Neural crest cell (in vitro differentiated cells): Measurements from ENCODE around the gene OSBPL1A. TPM values are rescaled to one million over a fixed set of nuclear protein-coding genes. Genes with fewer than 3 reads are reported as not detected.

Experiments
- DNase-seq: peaks from one replicate; pipeline ENCODE4 v3.0.0; 2021; ENCODE audit warnings: low read depth, mixed read lengths, low spot score
- H3K27ac Mint-ChIP-seq: one replicate; pipeline ENCODE4 v1.8.0; 2021; ENCODE audit warnings: mild to moderate bottlenecking, mixed read lengths; ENCODE audit not compliant: unreplicated experiment
- H3K27me3 Mint-ChIP-seq: 2 replicates; pipeline ENCODE4 v1.8.0; 2021; ENCODE audit warnings: low read depth, mild to moderate bottlenecking, mixed read lengths
- H3K36me3 Mint-ChIP-seq: 2 replicates; pipeline ENCODE4 v1.8.0; 2021; ENCODE audit warnings: low read depth, mild to moderate bottlenecking, mixed read lengths
- H3K4me1 Mint-ChIP-seq: 2 replicates; pipeline ENCODE4 v1.8.0; 2021; ENCODE audit warnings: mixed read lengths
- H3K4me3 Mint-ChIP-seq: one replicate; pipeline ENCODE4 v1.8.0; 2021; ENCODE audit warnings: mild to moderate bottlenecking, mixed read lengths
- H3K9me3 Mint-ChIP-seq: 2 replicates; pipeline ENCODE4 v1.8.0; 2021; ENCODE audit warnings: mixed read lengths
- CTCF ChIP-seq: fragments of 200-600 bp; sonication (generic); conservative IDR thresholded peaks from 2 replicates; pipeline ENCODE4 v1.5.0; 2021; ENCODE audit warnings: antibody characterized with exemption, mild to moderate bottlenecking
- total RNA-seq: library from RNA; stranded (reverse); gene quantifications from 2 replicates; pipeline ENCODE4 v1.2.1, GENCODE V29; 2021

OSBPL1A gene
- total RNA-seq, 1 donor from 2014 or later: 45.8 TPM

- H3K36me3 Mint-ChIP-seq: peaks cover 4% of the 10 kb centered on the region
- no peak for TF ChIP-seq CTCF
- H3K9me3 Mint-ChIP-seq: no peaks in the 10 kb centered on the region
- DNase-seq: no peak
- H3K4me3 Mint-ChIP-seq: no peak overlapping the region
- H3K4me1 Mint-ChIP-seq: no peaks in the 10 kb centered on the region
- no peaks in the 10 kb centered on the region for H3K27me3 Mint-ChIP-seq
- no peak overlapping the region for H3K27ac Mint-ChIP-seq
Measured at GRCh38 chr18:24322584-24323136, 75.0 kb downstream of the OSBPL1A start.

DNA sequence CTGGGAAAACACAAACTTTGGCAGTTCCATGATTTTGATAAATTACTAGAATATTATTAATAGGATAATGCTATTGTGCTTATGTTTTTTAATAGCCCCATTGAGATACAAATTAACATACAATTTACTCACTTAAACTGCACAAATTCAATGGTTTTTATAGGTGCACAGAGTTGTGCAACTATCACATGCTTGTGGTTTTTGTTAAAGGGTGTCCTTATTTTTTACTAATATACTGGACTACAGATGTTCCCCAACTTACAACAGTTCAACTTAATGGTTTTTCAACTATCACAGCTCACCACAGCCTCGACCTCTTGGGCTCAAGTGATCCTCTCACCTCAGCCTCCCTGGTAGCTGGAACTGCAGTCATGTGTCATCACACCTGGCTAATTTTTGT lies 76.6 kb downstream of the OSBPL1A start:
- TF ChIP-seq CTCF: no peak
- DNase-seq: no peak
- H3K36me3 Mint-ChIP-seq: peaks cover 6% of the 10 kb centered on the region
- no peak overlapping the region for H3K27ac Mint-ChIP-seq
- no peaks in the 10 kb centered on the region for H3K27me3 Mint-ChIP-seq
- no peaks in the 10 kb centered on the region for H3K4me1 Mint-ChIP-seq
- H3K4me3 Mint-ChIP-seq: no peak overlapping the region
- H3K9me3 Mint-ChIP-seq: no peaks in the 10 kb centered on the region

DNA sequence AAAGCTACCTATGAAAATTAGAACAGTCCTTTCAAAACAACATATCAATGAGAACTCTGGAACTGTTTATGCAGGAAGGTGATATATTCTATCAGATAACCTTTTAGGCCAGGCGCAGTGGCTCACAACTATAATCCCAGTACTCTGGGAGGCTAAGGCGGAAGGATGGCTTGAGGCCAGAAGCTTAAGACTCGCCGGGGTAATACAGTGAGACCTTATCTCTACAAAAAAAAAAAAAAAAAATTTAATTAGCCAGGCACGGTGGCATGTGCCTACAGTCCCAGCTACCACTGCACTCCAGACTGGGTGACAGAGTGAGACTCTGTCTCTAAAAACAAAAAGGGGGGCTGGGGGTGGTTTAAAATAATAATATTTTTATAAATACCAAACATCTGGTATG lies 77.9 kb downstream of the OSBPL1A start:
- no peaks in the 10 kb centered on the region for H3K4me1 Mint-ChIP-seq
- no peak overlapping the region for H3K27ac Mint-ChIP-seq
- TF ChIP-seq CTCF: no peak
- H3K9me3 Mint-ChIP-seq: no peaks in the 10 kb centered on the region
- no peaks in the 10 kb centered on the region for H3K27me3 Mint-ChIP-seq
- peaks cover 9% of the 10 kb centered on the region for H3K36me3 Mint-ChIP-seq
- H3K4me3 Mint-ChIP-seq: no peak overlapping the region
- DNase-seq: no peak

DNA sequence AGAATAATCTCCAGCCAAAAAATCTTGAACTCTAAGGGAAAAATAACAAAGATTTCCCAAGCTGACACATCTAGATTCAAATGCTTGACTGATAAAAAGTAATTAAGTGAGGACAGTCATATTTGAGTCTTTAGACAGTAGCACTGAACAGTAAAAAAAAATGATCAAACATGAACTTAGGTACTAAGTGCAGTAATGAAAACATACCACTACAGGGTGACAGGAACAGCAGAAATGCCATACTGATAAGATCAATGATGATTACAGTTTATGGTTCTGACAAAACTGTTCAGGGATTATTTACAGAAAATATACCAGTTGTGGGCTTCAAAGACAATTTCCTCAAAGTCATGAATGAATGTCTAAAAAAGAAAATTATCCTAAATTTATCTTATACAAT lies 80.3 kb downstream of the OSBPL1A start:
- Mint-ChIP-seq H3K4me1 (no peaks in the 10 kb centered on the region), H3K9me3 (no peaks in the 10 kb centered on the region), H3K27me3 (no peaks in the 10 kb centered on the region), H3K36me3 (peaks cover 10% of the 10 kb centered on the region), H3K4me3 (no peak overlapping the region), H3K27ac (no peak overlapping the region)
- DNase-seq: no peak
- TF ChIP-seq CTCF: no peak

- H3K27ac Mint-ChIP-seq: no peak overlapping the region
- H3K27me3 Mint-ChIP-seq: no peaks in the 10 kb centered on the region
- TF ChIP-seq CTCF: no peak
- peaks cover 15% of the 10 kb centered on the region for H3K36me3 Mint-ChIP-seq
- no peaks in the 10 kb centered on the region for H3K4me1 Mint-ChIP-seq
- H3K9me3 Mint-ChIP-seq: no peaks in the 10 kb centered on the region
- H3K4me3 Mint-ChIP-seq: no peak overlapping the region
- no peak for DNase-seq
Measured at GRCh38 chr18:24315170-24315569, 82.5 kb downstream of the OSBPL1A start.

- Mint-ChIP-seq H3K4me3 (no peak overlapping the region), H3K36me3 (peaks cover 31% of the 10 kb centered on the region), H3K4me1 (no peaks in the 10 kb centered on the region), H3K27me3 (no peaks in the 10 kb centered on the region), H3K27ac (no peak overlapping the region), H3K9me3 (no peaks in the 10 kb centered on the region)
- DNase-seq: no peak
- TF ChIP-seq CTCF: no peak
Measured at GRCh38 chr18:24306201-24306600, 91.4 kb downstream of the OSBPL1A start.
